ENCODE results near the gene POLR2E.
A peak's percentile ranks its signal among the peaks of the same experiment; 100 is the strongest.
"Not testable (repeated sequence)": the region's sequence is repeated elsewhere in the genome, so short reads cannot be mapped to it uniquely, and the experiment has no call there.

Gene POLR2E

GRCh38 chr19:1094978-1095701 lies at the start of gene POLR2E:
Gene POLR2E, minus strand, starts transcription at chr19:1095375. Its CDS starts 60 bp downstream, at chr19:1095315.
- DNase-seq: peak; percentile 98

- no peak for DNase-seq
Observed at GRCh38 chr19:1144741-1145140, 49.6 kb upstream of the POLR2E start.

- DNase-seq: no peak
Observed at GRCh38 chr19:1143828-1144399, 48.7 kb upstream of the POLR2E start.

- DNase-seq: no peak
Observed at GRCh38 chr19:1141944-1142343, 46.8 kb upstream of the POLR2E start.

- no peak for DNase-seq
Observed at GRCh38 chr19:1140272-1141027, 45.3 kb upstream of the POLR2E start.

GRCh38 chr19:1139126-1139525 lies 44.0 kb upstream of the POLR2E start:
- DNase-seq: no peak

GRCh38 chr19:1138121-1138520 lies 42.9 kb upstream of the POLR2E start:
- DNase-seq: no peak

- no peak for DNase-seq
Observed at GRCh38 chr19:1136621-1137317, 41.6 kb upstream of the POLR2E start.

GRCh38 chr19:1136201-1136600 lies 41.0 kb upstream of the POLR2E start:
- DNase-seq: no peak

- no peak for DNase-seq
Observed at GRCh38 chr19:1135454-1135853, 40.3 kb upstream of the POLR2E start.

GRCh38 chr19:1134431-1134830 lies 39.3 kb upstream of the POLR2E start:
- DNase-seq: no peak

GRCh38 chr19:1133471-1133929 lies 38.3 kb upstream of the POLR2E start:
- no peak for DNase-seq

- no peak for DNase-seq
Observed at GRCh38 chr19:1132552-1133383, 37.6 kb upstream of the POLR2E start.

- no peak for DNase-seq
Observed at GRCh38 chr19:1131718-1132551, 36.8 kb upstream of the POLR2E start.

- DNase-seq: no peak
Observed at GRCh38 chr19:1130771-1131717, 35.9 kb upstream of the POLR2E start.

GRCh38 chr19:1129535-1129934 lies 34.4 kb upstream of the POLR2E start:
- no peak for DNase-seq

- DNase-seq: not testable (repeated sequence)
Observed at GRCh38 chr19:1129084-1129483, 33.9 kb upstream of the POLR2E start.

GRCh38 chr19:1128106-1128505 lies 32.9 kb upstream of the POLR2E start:
- DNase-seq: no peak

- no peak for DNase-seq
Observed at GRCh38 chr19:1126984-1127760, 32.0 kb upstream of the POLR2E start.
